CD4-positive, alpha-beta T cell treated with Interferon gamma for 1 hour (primary cell): ENCODE data around the gene FLNC.

ENCODE experiments used
- DNase-seq: peaks from one replicate; pipeline ENCODE4 v3.0.0-alpha.2; 2020

FLNC gene

GRCh38 chr7:128863433-128863989, 33.3 kb downstream of the FLNC start:
- peak; percentile 42 for DNase-seq

DNA sequence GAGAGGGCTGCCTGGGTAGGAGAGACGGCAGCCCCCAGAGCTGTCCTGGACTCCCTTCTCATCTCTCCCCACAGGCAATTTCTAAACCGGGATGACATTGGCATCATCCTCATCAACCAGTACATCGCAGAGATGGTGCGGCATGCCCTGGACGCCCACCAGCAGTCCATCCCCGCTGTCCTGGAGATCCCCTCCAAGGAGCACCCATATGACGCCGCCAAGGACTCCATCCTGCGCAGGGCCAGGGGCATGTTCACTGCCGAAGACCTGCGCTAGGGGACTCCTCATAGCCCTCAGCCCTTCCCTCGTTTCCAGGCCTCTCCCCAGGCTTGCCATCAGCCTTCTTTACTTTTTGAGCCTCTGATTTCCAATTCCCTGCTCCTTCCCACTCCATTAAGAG, 35.1 kb downstream of the FLNC start:
- no peak for DNase-seq

DNA sequence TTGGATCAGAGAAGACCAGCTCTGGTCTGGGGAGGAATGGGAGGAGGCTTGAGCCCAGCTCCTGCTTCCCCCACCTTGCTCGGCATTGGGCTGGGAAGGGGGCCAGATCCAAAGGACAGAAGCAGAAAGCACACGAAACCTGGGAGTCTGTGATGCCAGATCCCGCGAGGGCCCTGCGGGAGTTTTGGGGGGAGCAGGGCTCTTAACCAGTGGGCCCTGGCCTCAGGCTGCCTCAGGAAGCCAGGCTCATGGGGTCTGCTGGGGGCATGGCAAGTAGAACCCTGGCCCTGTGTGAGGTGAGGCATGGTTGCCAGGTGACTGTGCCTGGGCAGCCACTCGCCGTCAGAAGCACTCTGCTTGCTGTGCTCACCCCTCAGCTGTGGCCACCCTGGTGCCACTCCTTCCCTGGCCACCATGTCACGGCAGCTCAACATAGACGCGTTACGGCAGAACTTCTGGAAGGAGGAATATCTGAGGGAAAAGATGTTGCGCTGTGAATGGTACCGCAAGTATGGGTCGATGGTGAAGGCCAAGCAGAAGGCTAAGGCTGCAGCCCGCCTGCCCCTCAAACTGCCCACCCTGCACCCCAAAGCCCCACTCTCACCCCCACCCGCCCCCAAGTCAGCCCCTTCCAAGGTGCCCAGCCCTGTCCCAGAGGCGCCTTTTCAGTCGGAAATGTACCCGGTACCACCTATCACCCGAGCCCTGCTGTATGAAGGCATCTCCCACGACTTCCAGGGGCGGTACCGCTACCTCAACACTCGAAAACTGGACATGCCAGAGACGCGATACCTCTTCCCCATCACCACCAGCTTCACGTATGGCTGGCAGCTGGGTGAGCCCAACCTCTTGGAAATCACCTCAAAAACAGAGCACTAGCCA, 36.0 kb downstream of the FLNC start:
- no peak for DNase-seq

DNA sequence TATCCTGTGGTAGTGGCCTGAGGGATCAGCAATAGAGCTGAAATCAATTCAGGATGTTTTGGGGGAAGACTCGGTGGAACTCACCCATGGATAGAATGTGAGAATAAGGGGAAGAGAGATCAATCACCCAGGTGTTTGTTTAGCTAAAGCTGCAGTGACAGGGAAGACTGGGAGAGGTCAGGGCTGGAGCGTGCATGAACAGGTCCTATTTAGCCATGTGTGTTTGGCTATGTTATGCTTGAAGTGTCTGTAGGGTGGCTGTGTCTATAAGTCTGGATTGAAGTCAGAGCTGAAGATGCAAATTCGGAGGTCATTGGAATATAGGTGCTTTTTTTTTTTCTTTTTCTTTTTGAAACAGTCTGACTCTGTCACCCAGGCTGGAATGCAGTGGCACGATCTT, 37.0 kb downstream of the FLNC start:
- no peak for DNase-seq

DNA sequence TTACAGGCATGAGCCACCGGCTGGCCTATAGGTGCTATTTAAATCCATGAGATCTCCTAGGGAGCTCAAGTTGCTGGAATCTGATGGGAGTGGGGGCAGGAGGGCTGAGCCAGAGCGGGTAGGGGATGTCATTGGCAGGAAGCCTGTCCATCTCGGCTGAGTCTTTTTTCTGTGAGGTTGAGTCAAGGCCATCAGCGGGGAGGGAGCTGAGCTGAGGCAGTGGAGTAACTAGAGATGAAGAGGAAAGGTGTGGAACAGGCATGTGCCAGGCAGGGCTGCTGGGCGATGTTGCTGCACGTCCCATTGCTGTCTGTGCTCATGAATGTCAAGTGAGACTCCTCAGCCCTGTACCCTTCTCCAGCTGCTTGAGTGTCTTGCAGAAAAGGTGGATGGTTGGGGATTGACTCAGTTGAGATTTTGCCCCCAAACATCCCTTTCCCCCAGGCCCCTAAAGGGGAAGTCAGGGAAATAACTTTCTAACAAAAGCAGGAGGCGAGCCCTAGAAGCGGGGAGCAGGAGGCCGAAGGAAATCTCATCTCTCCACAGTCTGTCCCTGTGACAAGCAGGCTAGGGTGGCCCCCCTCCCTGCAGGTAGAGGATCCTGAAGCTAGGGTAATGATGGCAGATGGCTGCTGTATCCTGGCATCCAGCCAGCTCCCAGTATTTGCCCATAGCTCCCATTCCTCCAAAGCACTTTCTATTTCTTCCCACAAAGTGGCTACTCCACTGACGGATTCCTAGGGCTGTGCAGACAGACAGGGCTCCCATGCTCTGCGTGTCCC, 37.8 kb downstream of the FLNC start:
- no peak for DNase-seq

DNA sequence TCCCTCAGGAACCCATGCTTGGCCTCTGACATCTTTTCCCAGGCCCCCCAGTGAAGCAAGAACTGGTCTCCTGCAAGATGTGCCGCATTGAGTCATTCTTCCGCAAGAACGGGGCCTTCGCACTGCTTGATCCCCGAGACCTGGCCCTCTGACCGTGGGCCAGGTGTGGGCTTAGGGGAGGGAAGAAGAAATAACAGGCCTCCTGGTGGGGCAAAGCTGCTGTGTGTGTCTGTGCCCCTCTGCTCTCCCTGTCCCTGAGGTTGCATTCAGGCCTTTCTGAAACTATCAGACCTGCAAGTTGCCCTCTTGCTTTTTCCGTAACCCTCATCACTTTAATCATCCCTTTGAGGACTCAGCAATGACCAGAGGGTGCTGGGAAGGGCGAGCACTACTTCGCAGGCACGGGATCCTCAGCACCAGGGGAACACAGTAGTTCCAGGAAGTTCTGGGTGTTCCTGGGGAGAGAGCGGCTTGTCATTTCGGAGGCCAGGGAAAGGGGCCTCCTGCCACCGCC, 38.5 kb downstream of the FLNC start:
- no peak for DNase-seq

GRCh38 chr7:128869138-128869943, 39.1 kb downstream of the FLNC start:
- peak; percentile 26 for DNase-seq

- no peak for DNase-seq
Measured at GRCh38 chr7:128869944-128870285, 39.7 kb downstream of the FLNC start.

- no peak for DNase-seq
Measured at GRCh38 chr7:128871050-128871449, 40.8 kb downstream of the FLNC start.

DNA sequence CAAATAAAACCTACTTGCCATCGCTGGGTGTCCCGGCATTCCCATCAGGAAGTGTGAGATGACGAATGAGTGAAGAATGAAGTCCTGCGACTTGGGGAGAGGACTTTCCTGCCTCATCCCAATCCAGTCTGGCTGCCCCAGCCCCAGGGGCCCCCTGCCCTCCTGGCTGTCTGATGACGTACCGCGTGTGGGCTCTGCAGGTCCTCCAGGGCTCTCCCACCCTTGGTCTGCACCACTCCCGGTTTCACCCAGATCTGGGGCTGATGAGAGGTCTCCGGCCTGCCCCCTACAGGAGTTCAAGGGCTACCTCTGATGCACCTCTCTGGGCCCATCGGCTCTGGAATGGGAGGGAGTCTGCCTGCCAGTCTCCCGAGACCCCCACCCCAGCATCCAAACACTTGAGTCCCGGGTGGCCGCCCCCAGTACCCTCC, 42.2 kb downstream of the FLNC start:
- DNase-seq: no peak

GRCh38 chr7:128873234-128873633, 43.0 kb downstream of the FLNC start:
- DNase-seq: no peak

DNA sequence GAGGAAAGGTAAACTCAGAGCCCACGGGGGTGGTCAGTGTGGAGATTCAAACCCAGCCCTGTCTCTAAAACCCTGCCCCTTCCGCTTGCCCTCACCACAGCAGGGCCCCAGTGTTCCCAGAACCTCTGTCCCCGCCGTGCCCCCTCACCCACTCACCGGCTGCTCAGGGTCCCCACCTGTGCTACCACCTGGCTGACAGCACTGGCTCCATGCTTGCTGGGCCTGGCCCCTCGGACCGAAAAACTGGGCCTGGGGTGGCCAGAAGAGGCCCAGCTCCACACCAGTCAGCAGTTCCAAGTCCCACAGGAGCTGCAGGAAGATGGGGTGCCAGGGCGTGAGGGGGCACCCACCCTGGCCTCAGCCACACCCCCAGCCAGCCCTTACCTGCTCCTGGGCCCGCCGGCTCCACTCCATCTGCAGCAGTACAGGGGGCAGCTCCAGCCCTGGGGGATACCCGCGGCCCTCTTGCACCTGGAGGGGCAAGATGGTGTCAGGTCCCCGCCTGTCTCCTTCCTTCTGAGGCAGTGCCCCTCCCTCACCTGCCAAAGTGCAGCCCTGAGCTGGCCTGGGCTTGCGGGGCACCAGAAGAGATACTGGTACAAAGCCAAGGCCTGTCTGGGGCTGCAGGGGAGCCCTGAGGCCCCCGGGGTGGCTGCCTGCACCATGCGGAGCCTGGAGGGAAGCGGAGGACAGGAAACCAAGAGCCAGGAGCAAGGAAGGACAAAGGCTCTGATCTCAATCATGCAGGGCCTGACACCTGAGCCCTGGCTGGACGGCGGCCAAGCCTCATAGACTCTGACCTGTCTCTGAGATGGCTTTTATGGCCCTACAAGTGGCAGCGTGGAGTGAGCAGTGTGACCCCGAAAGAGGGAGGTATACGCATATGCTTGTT, 44.2 kb downstream of the FLNC start:
- DNase-seq: no peak

- DNase-seq: no peak
Measured at GRCh38 chr7:128875523-128875948, 45.3 kb downstream of the FLNC start.

- no peak for DNase-seq
Measured at GRCh38 chr7:128876127-128876526, 45.9 kb downstream of the FLNC start.

DNA sequence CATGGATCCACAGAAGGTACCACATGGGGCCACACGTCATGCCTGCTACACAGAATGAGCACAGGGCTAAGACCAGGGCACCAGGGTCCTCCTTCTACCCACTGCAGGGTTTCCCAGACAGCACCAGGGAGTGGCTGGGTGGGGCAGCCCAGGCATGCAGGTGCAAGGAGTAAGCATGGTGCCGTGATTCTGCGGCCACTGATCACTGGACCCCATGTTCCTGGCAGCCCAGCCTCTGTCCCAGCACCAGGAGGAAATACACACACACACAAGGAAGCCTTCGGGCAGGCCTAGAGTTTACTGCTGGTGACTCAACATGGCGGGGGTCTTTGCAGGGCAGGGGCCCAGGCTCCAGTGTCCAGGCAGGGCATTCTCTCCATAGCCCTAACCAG, 46.4 kb downstream of the FLNC start:
- no peak for DNase-seq

- no peak for DNase-seq
Measured at GRCh38 chr7:128876978-128877755, 47.0 kb downstream of the FLNC start.

DNA sequence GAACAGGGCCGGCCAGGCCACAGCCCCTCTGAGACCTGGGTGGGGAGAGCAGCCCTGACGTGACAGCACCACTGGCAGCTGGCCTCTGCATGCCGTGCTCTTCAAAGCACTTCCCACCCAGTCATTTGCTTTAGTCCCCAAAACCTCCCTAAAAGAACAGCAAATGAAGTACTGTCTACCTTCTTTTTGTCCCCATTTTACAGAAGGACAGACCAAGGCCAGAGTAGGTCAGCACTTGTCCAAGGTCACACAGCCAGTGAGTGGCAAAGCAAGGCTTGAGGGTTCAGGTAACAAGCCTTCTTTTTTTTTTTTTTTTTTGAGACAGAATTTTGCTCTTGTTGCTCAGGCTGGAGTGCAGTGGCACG, 47.5 kb downstream of the FLNC start:
- DNase-seq: no peak

DNA sequence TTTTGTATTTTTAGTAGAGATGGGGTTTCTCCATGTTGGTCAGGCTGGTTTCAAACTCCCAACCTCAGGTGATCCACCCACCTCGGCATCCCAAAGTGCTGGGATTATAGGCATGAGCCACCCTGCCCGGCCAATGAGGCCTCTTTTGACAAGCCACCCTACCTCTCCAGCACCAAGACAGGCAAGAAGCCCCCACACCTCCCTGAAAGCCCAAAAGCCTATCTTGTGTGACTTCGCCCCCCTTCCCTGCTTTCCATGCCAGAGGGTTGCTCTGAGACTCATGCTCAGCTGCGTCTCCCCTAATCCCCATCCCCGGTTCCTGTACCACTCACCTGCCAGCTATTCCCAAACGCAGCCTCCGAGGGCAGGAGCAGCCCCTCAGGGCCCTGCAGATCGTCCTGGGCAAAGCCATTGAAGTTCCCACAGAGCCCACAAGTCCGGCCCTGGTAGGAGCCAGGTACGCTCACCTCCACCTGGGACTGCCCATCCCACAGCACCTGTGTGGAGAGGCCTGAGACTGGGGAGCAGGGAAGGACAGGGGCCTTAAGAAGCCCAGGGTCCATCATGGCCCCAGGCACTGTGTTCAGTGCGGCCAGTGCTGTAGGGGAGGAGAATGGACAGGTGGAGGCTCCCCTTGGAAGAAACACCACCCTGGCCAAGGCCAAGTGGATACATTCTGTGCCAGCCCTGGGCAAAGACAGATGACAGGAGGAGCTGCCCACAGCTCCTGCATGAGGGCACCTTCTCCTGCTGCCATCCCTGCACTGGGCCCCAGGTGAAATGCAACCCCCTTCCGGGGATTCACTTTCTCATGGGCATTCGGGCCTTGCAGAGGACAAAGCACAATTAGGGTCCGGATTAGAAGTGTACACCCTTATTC, 48.3 kb downstream of the FLNC start:
- DNase-seq: no peak

DNA sequence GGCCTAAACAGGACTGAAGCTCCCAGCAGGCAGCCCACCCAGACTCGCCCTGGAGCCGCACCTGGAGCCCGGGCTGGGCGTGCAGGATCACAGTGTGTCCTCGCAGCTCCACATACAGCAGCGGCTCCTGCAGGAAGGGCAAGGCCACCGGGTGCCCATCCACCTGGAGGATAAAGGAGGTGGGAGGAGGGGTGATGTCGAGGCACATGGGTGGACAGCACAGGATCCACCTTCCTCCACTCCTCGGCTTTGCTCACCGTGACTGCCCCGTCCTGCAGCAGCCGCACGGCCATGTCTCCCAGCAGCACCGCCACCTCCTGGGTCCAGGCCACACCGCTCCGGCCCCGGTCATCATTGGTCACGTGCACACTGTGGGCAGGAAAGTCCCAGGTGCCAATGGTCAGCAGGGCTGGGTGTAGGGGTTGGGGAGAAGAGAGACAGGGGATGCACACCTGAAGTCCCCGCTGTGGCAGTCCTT, 49.3 kb downstream of the FLNC start:
- DNase-seq: no peak
